ENCODE data around the gene GJD2.

DNA sequence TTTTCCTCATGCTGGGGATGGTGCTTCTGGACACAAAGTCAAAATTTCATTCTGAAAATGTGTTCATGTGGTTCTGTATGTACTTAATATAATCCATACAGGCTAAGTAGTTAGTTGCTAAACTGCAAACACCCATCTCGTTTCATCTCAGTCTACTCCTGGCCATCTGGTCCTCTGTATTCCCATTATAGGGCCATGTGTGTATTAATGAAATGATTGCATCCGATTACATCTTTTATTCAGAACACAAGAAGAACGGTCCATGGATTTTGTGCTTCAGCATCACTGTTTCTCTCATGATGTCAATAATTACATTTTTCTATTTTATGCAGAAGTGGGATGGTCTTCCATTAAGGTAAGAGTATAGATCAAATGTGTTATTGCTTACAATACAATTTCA is 6.1 kb upstream of the GJD2 start:
- TF ChIP-seq, protein P1, sequence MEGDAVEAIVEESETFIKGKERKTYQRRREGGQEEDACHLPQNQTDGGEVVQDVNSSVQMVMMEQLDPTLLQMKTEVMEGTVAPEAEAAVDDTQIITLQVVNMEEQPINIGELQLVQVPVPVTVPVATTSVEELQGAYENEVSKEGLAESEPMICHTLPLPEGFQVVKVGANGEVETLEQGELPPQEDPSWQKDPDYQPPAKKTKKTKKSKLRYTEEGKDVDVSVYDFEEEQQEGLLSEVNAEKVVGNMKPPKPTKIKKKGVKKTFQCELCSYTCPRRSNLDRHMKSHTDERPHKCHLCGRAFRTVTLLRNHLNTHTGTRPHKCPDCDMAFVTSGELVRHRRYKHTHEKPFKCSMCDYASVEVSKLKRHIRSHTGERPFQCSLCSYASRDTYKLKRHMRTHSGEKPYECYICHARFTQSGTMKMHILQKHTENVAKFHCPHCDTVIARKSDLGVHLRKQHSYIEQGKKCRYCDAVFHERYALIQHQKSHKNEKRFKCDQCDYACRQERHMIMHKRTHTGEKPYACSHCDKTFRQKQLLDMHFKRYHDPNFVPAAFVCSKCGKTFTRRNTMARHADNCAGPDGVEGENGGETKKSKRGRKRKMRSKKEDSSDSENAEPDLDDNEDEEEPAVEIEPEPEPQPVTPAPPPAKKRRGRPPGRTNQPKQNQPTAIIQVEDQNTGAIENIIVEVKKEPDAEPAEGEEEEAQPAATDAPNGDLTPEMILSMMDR (conservative IDR thresholded peaks at IDR 0.05 in 1 of 2, IDR thresholded peaks at IDR 0.05 in 1 of 2; ENCODE audit: extremely low read depth in 1 of 2, insufficient read depth in 1 of 2, low read depth in 1 of 2, low read length in 2 of 2) = no peak
- no peak for TF ChIP-seq EZH2 (IDR thresholded peaks at IDR 0.05; ENCODE audit: borderline replicate concordance, low read length)

All from mammary epithelial cell (primary cell).